ENCODE data around the gene CAMK1.

The CAMK1 gene

GRCh38 chr3:9769426-9770275, at the start of gene CAMK1:
CAMK1 (minus strand) TSS chr3:9769947; CDS start chr3:9767749, 2,198 bp downstream.
- FAIRE-seq: no peak

- no peak for FAIRE-seq
These were observed 49.1 kb upstream of the CAMK1 start for GRCh38 chr3:9818666-9819335.

GRCh38 chr3:9817436-9817835, 47.7 kb upstream of the CAMK1 start:
- FAIRE-seq: no peak

- FAIRE-seq: no peak
These were observed 46.2 kb upstream of the CAMK1 start for GRCh38 chr3:9815986-9816385.

- FAIRE-seq: no peak
These were observed 43.2 kb upstream of the CAMK1 start for GRCh38 chr3:9812870-9813483.

GRCh38 chr3:9810846-9811245, 41.1 kb upstream of the CAMK1 start:
- FAIRE-seq: no peak

GRCh38 chr3:9810433-9810770, 40.7 kb upstream of the CAMK1 start:
- FAIRE-seq: no peak

GRCh38 chr3:9809615-9810432, 40.1 kb upstream of the CAMK1 start, which contains the start of gene TTLL3:
TTLL3 (plus strand) TSS chr3:9810262; CDS start chr3:9810662, 400 bp downstream.
- FAIRE-seq: no peak

- no peak for FAIRE-seq
These were observed 39.5 kb upstream of the CAMK1 start for GRCh38 chr3:9809239-9809614.

- no peak for FAIRE-seq
These were observed 38.7 kb upstream of the CAMK1 start for GRCh38 chr3:9808345-9809037.

GRCh38 chr3:9807981-9808344, 38.2 kb upstream of the CAMK1 start:
- FAIRE-seq: no peak

GRCh38 chr3:9806688-9807589, 37.2 kb upstream of the CAMK1 start:
- no peak for FAIRE-seq

GRCh38 chr3:9806137-9806536, 36.4 kb upstream of the CAMK1 start:
- FAIRE-seq: no peak

- no peak for FAIRE-seq
These were observed 35.2 kb upstream of the CAMK1 start for GRCh38 chr3:9804996-9805395.

GRCh38 chr3:9803494-9803893, 33.7 kb upstream of the CAMK1 start:
- no peak for FAIRE-seq

GRCh38 chr3:9800529-9800928, 30.8 kb upstream of the CAMK1 start:
- FAIRE-seq: no peak

GRCh38 chr3:9797196-9797945, 27.6 kb upstream of the CAMK1 start:
- no peak for FAIRE-seq

- no peak for FAIRE-seq
These were observed 25.5 kb upstream of the CAMK1 start for GRCh38 chr3:9795207-9795606.

GRCh38 chr3:9794400-9794799, 24.7 kb upstream of the CAMK1 start:
- no peak for FAIRE-seq

GRCh38 chr3:9793161-9793781, 23.5 kb upstream of the CAMK1 start:
- no peak for FAIRE-seq
